GM19463 (cell line): ENCODE results near the gene SLC36A4.
A peak's percentile ranks its signal among the peaks of the same experiment; 100 is the strongest.
"Not testable (repeated sequence)": the region's sequence is repeated elsewhere in the genome, so short reads cannot be mapped to it uniquely, and the experiment has no call there.

ENCODE experiments used
- ATAC-seq: cut with Tn5 transposase; IDR thresholded peaks from one replicate; pipeline ENCODE4 v1.9.1; 2021; ENCODE audit warnings: mild to moderate bottlenecking, moderate library complexity; ENCODE audit not compliant: unreplicated experiment

Gene SLC36A4

DNA sequence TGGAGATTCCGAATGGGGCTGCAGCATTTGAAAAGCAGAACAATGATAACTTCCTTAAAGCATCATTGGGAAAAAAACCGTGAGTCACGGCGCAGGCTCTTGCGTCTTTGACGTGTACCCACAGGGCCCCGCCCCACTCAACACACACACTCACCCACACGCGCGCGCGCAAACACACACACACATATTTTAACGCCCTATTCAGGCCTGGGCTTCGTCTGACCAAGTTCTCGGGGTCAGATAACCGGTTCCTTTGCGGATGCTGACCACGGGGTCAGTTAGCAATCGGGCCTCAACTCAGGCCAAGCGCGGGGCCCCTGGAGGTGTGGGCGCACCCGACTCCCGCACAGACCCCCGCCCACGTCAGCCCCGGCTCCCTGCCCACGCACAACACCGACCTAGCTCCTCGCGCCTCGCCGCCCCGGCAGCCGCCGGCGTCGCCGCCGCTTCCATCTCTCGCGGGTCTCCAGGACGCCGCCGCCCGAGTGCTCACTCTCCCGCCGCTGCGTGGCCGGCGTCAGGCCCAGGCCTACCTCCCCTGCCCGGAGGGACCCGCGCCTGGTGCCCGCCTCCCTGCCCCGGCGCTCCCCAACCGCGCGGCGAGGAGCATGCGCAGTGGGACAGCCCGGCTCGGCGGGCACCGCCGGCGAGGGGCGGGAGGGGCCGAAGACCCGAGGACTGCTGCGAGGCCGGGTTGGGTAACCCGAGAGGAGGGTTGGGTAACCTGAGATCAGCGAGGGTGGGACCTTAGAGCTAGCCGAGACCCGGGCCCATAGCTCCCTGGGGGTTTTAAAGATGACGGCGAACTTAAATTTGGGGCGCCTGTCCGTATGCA, at the start of gene SLC36A4:
Gene SLC36A4 (minus strand): TSS at position 612 of the 835 bp plus-strand sequence. CDS start 159 bp downstream, at position 453.
- ATAC-seq = peak; percentile 87

DNA sequence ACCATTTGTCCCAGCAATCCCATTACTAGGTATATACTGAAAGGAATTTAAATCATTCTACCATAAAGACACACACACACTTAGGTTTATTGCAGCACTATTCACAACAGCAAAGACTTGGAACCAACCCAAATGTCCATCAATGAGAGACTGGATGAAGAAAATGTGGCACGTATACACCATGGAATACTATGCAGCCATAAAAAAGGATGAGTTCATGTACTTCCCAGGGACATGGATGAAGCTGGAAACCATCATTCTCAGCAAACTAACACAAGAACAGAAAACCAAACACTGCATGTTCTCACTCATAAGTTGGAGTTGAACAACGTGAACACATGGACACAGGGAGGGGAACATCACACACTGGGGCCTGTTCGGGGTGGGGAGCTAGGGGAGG, 49.0 kb upstream of the SLC36A4 start:
- ATAC-seq = not testable (repeated sequence)

DNA sequence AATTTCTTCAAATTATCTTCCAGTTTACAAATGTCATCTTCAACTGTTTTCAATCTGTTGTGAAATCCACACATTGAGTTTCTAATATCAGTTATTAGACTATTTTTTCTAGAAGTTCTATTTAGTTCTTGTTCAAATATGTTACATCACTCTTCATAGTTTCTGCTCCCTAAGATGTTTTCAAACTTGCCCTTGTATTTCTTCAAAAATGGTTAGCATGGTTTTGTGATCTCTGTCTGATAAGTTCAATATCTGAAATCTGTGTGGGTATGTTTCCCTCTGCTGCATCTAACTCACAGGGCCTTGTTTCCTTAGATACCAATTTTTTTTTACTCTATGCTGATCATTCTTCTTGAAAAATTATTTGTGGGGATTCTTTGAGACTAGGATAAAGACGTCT, 46.2 kb upstream of the SLC36A4 start:
- no peak for ATAC-seq

DNA sequence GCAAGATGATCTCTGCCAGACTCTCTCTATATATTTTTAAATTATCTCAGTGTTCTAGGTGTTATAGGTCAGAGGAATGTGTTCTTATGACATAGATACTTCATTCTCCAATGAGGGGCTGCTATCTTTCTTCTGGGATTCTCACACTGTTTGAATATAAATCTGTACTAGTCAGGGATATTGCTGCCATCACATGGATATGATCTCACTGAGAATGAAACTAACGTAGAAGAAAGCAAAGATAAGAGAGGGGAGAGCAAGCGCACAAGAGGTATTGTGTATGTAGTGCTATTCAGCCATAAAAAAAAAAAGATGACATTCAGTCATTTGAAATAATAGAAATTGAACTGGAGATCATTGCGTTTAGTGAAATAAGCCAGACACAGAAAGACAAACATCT, 42.2 kb upstream of the SLC36A4 start:
- no peak for ATAC-seq

DNA sequence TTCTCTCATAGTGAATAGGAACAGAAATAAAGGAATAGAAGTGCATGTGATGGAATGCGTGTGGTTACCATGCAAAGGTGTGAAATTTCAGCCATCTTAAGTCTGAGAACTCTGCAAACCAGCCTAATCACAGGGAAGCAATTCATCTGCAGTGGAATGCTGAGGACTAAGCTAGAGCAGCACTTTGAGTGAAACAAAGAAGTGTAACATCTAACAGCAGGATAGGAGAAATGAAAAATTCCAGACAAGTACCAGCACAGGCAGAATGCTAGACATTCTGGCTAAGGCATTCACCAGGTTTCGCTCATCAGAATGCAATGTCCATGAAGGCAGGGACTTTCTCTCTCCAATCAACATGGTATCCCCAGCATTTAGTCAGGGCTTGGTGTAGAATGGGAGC, 41.2 kb upstream of the SLC36A4 start:
- no peak for ATAC-seq

DNA sequence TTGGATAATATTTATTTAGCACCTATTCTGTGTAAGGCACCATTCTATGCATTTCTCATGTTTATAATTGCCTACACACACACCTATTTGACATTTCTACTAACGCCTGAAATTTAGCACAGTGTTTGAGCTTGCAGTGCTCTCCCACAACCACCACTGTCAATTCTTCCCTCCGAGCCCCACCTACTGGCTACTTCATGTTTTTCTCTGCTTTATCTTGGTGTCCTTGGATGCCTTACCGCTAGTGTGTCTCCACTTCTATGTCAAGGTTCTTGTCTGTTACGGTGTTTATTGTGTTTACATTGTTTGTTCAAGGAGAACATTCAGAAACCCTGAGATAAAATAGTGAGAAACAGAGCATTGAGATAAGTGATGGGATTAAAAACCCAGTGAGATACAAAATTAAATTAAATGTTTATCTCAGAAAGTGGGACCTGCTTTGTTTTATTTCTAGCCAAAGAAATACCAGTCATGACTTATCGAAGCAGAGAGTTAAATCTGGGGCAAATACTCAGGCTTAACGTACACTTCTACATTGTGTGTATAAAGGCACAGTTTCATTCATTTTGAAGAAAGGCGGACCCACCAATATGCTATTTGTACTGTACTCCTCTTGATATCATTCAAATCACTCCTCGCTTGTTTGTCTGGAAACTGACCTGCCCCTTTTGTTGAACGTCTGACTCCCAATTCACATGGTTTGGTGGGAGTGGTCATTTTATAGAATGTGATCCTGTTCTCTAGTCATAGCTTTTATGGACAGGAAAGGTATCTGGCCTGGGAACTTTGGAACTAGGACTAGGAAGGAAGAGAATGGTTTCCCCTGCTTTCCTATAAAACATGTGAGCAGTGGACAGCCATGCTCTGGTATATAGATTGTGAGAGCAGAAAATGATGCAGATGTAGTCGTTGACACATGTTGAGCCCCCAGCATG, 39.2 kb upstream of the SLC36A4 start:
- peak; percentile 66 for ATAC-seq

DNA sequence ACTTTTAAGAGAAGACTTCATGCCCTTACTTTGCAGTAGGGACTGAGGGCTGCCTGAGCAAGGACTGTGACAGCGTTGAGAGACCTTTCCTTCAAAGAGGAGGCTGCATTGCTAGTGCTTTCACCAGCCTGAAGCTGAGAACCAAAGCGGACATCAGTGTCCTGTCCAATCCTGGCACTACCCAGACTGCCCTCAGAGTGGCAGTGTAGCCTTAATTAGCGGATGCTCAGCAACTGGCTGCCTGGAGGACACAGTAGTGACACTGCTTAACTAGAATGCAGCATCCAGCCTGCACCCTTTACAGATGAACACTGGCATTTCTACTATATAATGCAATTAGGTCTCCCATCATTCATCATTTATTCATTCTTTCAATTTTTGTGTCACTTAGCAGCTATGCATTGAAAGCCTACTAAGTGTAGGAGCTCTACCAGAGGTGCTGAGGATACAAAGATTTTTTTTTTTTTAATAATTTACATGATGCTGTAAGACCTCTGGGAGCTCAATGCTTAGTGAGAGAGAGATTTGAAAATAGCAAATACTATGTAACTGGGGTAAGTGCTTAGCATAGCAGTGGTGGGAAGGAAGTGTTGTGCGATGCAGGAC, 36.9 kb upstream of the SLC36A4 start:
- peak; percentile 98 for ATAC-seq

DNA sequence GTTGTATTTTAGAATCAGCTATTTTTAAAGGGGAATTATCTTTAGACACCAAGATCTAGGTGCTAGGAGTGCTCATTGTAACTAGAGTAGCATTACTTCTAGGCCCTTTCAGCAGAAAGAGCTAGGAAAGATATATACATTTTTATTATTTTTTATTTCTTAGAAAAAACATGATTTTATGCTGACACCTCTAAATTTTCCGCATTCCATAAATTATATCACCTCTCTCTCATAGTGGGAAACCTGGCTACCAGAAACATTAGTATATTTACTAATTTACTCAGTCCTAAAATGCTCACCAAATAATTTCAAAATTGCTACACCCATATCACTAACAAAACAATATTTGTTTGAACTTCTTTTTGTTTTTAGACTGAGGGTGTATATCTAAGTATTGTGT, 32.1 kb upstream of the SLC36A4 start:
- no peak for ATAC-seq

DNA sequence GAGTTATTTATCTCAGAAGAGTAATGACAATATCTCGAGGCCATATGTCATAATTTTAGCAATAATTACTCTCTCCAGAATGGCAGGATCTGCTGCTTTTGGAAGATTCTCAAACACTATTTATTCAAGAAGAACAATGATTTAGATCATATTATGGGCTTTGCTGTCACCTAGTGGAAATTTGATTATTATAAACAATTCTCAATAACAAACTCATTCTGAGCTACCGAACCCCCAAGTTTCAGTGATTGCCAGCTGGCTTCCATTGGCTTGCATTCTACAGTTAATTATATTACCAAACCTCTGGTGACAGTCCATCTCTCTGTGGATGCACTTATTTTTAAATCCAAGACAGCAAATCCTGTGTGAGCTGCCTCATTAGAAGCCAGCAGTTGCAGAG, 27.9 kb upstream of the SLC36A4 start:
- ATAC-seq = no peak

DNA sequence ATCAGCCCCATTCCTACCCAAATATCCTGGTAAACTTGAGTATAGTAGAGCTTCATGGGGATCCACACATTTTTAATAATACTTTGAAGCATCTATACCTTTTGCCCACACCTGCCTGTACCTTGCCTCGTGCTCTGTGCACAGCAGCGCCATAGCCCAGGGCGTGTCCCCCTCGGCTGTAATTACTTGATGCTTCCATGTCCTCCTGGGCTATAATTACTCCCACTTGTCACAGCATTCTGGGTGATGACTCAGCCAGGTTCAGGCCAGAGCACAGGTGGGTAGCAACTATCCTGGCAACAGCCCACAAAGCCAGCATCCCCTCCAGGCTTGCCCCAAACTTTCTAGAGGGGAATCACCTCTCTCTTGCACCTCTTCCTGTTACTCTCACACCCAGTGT, 23.7 kb upstream of the SLC36A4 start:
- ATAC-seq = no peak

DNA sequence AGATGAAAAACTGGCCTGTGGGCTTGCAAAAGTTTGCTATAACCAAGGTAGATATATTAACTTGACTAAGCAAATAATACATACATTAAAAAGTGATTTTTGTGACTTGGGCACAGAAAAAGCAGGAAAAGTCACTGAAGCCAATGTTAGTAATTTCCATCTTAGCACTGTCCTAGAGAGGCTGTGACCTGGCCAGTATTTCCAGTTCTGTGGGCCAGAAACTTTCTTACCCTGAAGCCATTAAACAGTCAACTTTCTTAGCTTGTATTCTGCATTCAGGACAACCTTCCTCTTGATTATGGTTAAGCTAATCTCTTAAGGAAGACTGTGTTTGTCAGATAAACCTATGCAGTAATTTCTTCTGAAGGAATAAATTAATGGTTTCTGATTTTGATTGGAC, 22.3 kb upstream of the SLC36A4 start:
- ATAC-seq = no peak

DNA sequence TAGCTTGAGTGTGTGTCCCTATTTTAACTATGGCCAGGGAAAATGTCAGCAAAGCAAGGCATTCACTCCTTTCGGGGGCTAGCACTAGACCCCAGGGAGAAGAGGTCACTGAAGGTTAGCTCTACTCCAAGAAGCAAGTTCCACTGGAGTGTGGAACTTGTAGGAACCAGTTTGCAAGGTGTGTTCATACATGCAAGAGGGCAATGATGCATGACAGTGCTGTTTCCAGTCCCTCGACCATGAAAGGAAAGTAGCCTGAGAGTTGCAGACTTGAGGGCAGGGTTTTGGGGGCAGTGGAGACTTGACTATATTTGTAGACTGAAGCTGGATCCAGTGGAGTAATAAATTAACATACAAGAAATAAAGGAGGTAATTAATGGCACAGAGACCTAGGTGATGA, 21.6 kb upstream of the SLC36A4 start:
- ATAC-seq = peak; percentile 69

DNA sequence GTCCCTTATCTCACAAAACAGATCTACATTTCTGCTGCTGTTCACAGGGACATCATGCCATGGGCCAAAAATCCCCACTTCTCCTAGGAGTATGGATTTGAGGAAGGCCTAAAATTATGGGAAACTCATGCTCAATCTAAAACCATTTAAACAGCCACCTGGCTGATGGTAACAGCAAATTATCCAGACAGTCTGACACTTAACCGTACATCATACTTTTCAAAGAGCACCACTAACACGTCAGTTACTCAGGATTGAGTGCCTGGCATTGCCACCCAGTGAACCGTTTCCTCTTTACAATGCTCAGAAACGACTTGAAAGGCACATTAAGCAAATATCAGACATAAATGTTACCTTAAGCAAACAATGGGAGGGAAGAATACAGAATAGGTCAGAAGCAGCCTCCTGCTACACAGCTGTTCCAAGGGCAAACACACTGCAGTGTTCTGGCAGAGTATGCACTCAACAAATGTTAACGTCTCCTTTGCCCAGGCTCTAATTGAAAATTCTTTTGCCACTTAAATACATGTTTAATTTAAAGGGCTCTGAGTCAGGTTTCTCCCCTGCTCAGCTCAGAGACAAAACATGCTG, 18.8 kb upstream of the SLC36A4 start:
- ATAC-seq = no peak

DNA sequence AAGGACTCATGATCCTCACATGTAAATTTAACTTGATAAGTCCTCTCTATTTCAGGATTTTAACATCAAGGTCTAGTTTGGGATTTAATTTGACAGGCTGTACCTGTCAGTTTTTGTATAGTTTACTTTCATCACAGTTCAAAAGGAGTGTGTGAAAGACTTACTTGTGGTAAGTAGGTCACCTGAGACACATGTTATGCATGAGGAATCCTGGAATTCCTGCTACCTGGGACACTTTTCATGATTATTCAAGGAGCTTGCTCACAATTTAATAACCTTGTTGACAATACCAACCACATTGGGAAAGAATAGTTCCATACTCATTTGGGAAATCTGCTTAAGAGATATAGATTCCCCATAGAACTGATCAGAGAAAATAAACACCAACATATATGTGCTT, 15.8 kb upstream of the SLC36A4 start:
- no peak for ATAC-seq

DNA sequence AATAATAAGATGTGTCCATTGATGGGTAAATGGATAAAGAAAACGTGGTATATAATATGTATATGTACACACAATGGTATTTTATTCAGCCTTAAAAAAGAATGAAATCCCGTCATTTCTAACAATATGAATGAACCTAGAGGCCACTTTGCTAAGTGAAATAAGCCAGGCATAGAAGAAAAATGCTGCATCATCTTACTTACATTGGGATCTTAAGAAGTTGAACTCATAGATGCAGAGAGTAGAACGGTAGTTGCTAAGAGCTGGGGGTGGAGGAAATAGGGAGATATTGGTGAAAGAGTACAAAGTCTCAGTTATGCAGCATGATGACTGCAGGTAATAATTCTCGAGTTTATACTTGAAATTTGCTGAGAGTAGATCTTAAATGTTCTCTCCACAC, 14.3 kb upstream of the SLC36A4 start:
- ATAC-seq = no peak

DNA sequence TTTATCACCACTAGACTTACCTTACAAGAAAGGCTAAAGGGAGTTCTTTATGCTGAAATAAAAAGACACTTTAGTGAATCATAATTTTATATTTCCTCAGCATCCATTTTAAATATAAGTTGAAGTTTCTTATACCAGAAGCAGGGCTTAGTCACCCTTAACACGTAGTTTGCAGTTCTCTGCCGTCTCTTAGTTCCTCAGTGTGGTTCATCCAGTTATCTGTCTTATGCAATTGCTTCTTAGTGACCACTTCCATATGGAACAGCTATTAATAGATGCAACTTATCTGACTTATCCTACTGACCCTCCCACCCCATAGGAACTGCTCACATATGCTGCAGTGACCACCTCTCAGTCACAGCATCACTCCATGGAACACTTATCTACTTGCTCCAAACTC, 11.7 kb upstream of the SLC36A4 start:
- ATAC-seq = no peak

DNA sequence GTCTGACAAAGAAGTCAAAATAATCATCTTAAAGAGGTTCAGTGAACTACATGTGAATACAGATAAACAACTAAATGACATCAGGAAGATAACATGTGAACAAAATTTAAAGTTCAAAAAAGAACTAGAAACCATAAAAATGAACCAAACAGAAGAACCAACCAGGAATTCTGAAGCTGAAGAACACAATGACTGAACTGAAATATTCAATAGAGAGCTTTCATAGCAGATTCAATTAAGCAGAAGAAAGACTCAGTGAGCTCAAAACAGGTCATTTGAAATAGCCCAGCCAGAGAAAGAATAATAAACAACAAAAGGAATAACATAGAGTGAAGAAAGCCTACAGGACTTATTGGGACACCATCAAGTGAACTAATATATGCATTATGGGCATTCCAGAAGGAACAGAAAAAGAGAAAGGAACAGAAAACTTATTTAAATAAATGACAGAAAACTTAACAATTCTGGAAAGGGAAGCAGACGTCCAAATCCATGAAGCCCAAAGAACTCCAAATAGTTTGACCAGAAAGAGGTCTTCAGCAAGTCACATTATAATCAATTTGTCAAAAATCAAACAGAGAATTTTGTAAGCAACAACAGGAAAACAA, 11.0 kb upstream of the SLC36A4 start:
- no peak for ATAC-seq

DNA sequence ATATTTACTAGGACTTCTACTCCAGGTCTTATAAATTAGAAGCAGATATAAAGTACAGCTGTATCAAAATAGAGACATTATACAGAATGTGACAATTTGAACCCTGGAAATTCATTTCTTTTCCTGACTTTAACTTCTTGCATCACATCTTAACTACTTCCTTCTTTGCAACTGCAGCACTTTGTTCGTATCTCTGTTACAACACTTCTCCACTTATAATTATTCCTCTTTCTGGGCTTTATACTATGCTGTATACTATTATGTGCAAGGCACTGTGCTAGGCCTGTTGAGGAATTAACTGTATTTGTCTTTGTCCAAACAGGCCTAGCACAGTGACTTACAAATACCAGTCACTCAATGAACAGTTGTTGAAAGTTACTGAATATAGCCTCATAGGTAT, 1.8 kb upstream of the SLC36A4 start:
- ATAC-seq = no peak

DNA sequence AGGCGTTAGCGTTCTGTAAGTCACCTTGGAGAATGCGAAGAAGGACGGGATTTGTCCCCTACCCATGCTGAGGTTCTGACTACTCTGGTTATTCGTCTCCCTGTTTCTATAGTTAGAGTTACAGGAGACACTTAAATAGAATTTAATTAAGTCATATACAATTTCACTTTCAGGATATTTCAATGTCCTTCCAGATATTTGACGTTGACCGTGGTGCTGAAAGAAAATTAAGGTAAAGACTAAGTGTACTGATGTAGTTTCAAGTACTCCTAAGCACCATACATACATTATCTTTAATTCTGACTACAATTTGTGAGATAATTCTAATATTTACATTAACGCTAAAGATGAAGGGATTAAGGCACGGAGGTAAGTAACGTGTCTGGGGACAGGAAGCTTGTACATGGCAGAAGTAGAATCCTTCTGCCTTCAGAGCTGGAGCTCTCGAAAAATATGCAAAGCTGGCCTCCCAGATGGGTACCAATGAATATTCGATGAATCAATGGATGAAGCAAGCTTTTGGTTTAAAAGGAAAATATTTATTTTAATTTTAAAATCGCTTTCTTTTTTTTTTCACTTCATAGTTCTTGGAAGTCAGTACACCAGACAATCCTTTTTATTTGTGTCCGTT, 539 bp upstream of the SLC36A4 start:
- ATAC-seq = no peak

DNA sequence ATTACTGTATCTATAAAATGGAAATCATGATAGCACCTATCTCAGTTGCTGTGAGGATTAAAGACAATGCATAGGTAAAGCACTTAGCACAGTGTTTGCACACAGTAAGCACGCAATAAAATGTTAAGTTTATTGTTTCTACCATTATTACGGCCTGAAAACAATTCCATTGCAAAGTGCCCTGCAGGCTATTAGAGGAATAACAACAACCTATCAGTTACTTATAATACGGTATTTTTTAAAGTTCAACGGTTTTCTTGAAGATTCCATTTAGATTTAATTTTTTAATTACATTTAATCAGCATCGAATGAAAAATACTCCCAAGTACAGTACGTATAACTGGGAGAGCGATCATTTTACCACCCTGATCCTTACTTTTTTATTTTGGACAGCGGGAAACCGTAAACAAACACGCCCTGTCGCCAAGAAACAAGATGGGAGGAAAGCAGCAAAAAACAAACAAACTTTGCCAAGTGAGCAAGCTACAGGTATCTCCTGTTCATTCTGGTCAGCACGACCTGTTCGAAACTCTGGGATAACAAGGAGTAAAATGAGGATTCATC, 893 bp downstream of the SLC36A4 start:
- peak; percentile 7 for ATAC-seq
